GM12878 (cell line): Measurements from ENCODE around the gene SRMS. TPM values are rescaled to one million over a fixed set of nuclear protein-coding genes. Genes with fewer than 3 reads are reported as not detected.

Experiments
- CHD1 ChIP-seq: IDR thresholded peaks from 2 replicates; pipeline ENCODE4 v1.6.1; 2012; ENCODE audit warnings: low read depth, low read length, improper control_type of control experiment
- CHD4 ChIP-seq: fragments of 200-600 bp; sonication (generic); IDR thresholded peaks from 2 replicates; pipeline ENCODE4 v1.6.1; 2016; ENCODE audit warnings: mild to moderate bottlenecking
- ELK1 ChIP-seq: IDR thresholded peaks from 2 replicates; pipeline ENCODE4 v1.6.1; 2012; ENCODE audit warnings: low read depth, low read length, improper control_type of control experiment
- EZH2 ChIP-seq: IDR thresholded peaks from 2 replicates; pipeline ENCODE4 v1.6.1; 2012; ENCODE audit warnings: low read depth, mild to moderate bottlenecking, control low read depth, inconsistent platforms, low read length, borderline replicate concordance; ENCODE audit not compliant: control insufficient read depth
- HCFC1 ChIP-seq: fragments of 150-350 bp; IDR thresholded peaks from 2 replicates; pipeline ENCODE4 v1.6.1; 2014; ENCODE audit warnings: low read length
- MXI1 ChIP-seq: fragments of 150-350 bp; IDR thresholded peaks from 2 replicates; pipeline ENCODE4 v1.6.1; 2011; ENCODE audit warnings: low read depth, mild to moderate bottlenecking, inconsistent platforms, low read length, improper control_type of control experiment
- NR2C1 ChIP-seq: fragments of 450-650 bp; IDR thresholded peaks from 2 replicates; pipeline ENCODE4 v1.6.1; 2017; ENCODE audit warnings: antibody characterized with exemption, mild to moderate bottlenecking, moderate library complexity
- TARDBP ChIP-seq: IDR thresholded peaks from 2 replicates; pipeline ENCODE4 v1.6.1; 2016; ENCODE audit warnings: borderline replicate concordance
- polyA plus RNA-seq, 11 experiments: library from polyadenylated mRNA; depleted of rRNA in 4 of 11; unstranded in 6 of 11; stranded (reverse) in 5 of 11; fragments of >200 nt; fragmentation: Nextera tagmentation in 4 of 11; fragmentation: Illumina TruSeq in 1 of 11; extraction: Ambion mirVana in 4 of 11; extraction: Trizol in 1 of 11; gene quantifications; 1 replicate in 1 of 11; 2 replicates in 10 of 11; pipeline versions ENCODE4 v1.2.1 to v1.2.3, GENCODE V29; 2011 to 2016; ENCODE audit warnings: inconsistent platforms in 2 of 11, missing spikeins in 2 of 11, low read depth in 1 of 11
- total RNA-seq, 4 experiments: library from RNA; depleted of rRNA in 3 of 4; stranded (reverse); fragments of >200 nt in 3 of 4; fragmentation: Illumina TruSeq in 1 of 4; extraction: Trizol in 1 of 4; gene quantifications; 2 replicates each; pipeline versions ENCODE4 v1.2.1 to v1.2.3, GENCODE V29; 2013 to 2021
- TF ChIP-seq, protein P1 (sequence below): fragments of 450-650 bp; IDR thresholded peaks from 2 replicates; pipeline ENCODE4 v1.6.1; 2017; ENCODE audit warnings: mild to moderate bottlenecking, moderate library complexity
- TF ChIP-seq, protein P2 (sequence below): IDR thresholded peaks from 2 replicates; pipeline ENCODE4 v1.6.1; 2012; ENCODE audit warnings: low read depth, low read length, improper control_type of control experiment

The SRMS gene
- total and polyA plus RNA-seq, 10 of the 15 experiments (the other 5 are each of a cell fraction or from before 2014, with no cell fraction given) = not detected

- TF ChIP-seq, protein P1, sequence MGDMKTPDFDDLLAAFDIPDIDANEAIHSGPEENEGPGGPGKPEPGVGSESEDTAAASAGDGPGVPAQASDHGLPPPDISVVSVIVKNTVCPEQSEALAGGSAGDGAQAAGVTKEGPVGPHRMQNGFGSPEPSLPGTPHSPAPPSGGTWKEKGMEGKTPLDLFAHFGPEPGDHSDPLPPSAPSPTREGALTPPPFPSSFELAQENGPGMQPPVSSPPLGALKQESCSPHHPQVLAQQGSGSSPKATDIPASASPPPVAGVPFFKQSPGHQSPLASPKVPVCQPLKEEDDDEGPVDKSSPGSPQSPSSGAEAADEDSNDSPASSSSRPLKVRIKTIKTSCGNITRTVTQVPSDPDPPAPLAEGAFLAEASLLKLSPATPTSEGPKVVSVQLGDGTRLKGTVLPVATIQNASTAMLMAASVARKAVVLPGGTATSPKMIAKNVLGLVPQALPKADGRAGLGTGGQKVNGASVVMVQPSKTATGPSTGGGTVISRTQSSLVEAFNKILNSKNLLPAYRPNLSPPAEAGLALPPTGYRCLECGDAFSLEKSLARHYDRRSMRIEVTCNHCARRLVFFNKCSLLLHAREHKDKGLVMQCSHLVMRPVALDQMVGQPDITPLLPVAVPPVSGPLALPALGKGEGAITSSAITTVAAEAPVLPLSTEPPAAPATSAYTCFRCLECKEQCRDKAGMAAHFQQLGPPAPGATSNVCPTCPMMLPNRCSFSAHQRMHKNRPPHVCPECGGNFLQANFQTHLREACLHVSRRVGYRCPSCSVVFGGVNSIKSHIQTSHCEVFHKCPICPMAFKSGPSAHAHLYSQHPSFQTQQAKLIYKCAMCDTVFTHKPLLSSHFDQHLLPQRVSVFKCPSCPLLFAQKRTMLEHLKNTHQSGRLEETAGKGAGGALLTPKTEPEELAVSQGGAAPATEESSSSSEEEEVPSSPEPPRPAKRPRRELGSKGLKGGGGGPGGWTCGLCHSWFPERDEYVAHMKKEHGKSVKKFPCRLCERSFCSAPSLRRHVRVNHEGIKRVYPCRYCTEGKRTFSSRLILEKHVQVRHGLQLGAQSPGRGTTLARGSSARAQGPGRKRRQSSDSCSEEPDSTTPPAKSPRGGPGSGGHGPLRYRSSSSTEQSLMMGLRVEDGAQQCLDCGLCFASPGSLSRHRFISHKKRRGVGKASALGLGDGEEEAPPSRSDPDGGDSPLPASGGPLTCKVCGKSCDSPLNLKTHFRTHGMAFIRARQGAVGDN = no peak
- TF ChIP-seq CHD4 (no peak), TARDBP (no peak), EZH2 (no peak), MXI1 (no peak), NR2C1 (no peak), ELK1 (no peak), CHD1 (no peak), HCFC1 (no peak)
- TF ChIP-seq, protein P2, sequence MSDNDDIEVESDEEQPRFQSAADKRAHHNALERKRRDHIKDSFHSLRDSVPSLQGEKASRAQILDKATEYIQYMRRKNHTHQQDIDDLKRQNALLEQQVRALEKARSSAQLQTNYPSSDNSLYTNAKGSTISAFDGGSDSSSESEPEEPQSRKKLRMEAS = no peak
Observed at GRCh38 chr20:63563225-63563935, 15.8 kb upstream of the SRMS start (continued).
